Neural progenitor cell (in vitro differentiated cells): ENCODE results near the gene KRTCAP3.

Experiments used
- EZH2phosphoT487 ChIP-seq: fragments of 200-600 bp; sonication (generic); IDR thresholded peaks from 2 replicates; pipeline ENCODE4 v1.6.1; 2017; ENCODE audit warnings: antibody characterized with exemption
- TF ChIP-seq, protein P1 (sequence below): fragments of 200-600 bp; sonication (generic); IDR thresholded peaks from 2 replicates; pipeline ENCODE4 v1.5.1; 2017; ENCODE audit warnings: antibody characterized with exemption, mild to moderate bottlenecking

DNA sequence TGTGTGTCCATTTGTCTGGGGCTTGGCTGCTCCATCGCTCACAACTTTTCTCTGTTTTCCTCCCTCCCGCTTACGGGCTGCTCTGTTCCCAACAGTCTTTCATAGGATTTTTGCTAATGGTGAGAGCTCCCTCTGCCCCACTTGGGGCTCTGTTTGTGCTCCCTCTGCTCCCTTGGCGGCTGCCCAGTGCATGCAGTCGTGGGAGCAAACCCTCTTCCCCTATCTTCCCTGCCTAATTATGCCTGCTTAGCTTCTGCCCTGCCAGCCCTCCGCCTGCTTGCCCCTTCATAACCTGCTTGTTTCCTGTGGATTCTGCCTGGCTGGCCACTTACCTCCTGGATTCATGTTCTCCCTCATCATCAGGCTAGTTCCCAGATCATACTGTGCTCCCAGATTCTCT lies 6.6 kb upstream of the KRTCAP3 start:
- TF ChIP-seq, protein P1, sequence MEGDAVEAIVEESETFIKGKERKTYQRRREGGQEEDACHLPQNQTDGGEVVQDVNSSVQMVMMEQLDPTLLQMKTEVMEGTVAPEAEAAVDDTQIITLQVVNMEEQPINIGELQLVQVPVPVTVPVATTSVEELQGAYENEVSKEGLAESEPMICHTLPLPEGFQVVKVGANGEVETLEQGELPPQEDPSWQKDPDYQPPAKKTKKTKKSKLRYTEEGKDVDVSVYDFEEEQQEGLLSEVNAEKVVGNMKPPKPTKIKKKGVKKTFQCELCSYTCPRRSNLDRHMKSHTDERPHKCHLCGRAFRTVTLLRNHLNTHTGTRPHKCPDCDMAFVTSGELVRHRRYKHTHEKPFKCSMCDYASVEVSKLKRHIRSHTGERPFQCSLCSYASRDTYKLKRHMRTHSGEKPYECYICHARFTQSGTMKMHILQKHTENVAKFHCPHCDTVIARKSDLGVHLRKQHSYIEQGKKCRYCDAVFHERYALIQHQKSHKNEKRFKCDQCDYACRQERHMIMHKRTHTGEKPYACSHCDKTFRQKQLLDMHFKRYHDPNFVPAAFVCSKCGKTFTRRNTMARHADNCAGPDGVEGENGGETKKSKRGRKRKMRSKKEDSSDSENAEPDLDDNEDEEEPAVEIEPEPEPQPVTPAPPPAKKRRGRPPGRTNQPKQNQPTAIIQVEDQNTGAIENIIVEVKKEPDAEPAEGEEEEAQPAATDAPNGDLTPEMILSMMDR, result no peak
- no peak for TF ChIP-seq EZH2phosphoT487
